HepG2 (cell line): Measurements from ENCODE around the gene IRF6. TPM values are rescaled to one million over a fixed set of nuclear protein-coding genes. Genes with fewer than 3 reads are reported as not detected.
A peak's percentile ranks its signal among the peaks of the same experiment; 100 is the strongest.

Experiments
- ATAC-seq: fragments of 200-7000 bp; cut with Tn5 transposase; 3 replicates; pipeline ENCODE4 v1.9.1; 2020; ENCODE audit warnings: mild to moderate bottlenecking, moderate library complexity
- BruUV-seq: library from RNA; stranded (reverse); fragments of 400-500 nt; replicated peaks from 2 replicates; lab custom pipeline; 2021; lab: Mats Ljungman, UMichigan
- CTCF ChIA-PET: fragments of 300-600 bp; formaldehyde crosslinking; extraction: SDS; loops from one replicate; lab custom pipeline; 2021; ENCODE audit warnings: low total read pairs, inconsistent platforms, low intra/inter-chr PET ratio; lab: Yijun Ruan, JAX
- POLR2A ChIA-PET: fragments of 350-600 bp; sonication (Branson Sonifier 250); formaldehyde crosslinking; loops from one replicate; lab custom pipeline; 2020; ENCODE audit warnings: antibody characterized with exemption, inconsistent platforms; lab: Yijun Ruan, JAX
- DNase-seq: peaks from one replicate; pipeline ENCODE4 v3.0.0-alpha.2; 2015; ENCODE audit warnings: low spot score
- FAIRE-seq: peaks from 3 replicates; lab custom pipeline; 2011; peaks lifted over from hg19 to GRCh38; lab: Jason Lieb, UNC
- H2AFZ ChIP-seq: one replicate; pipeline ENCODE4 v1.6.1; 2011; ENCODE audit warnings: low read length, inconsistent platforms
- H3K27ac ChIP-seq: fragments of 300-600 bp; 3 replicates; pipeline ENCODE4 v1.8.0; 2011; ENCODE audit warnings: mixed run types, mild to moderate bottlenecking, mixed read lengths, low read length, inconsistent platforms; ENCODE audit not compliant: insufficient read depth; ENCODE audit errors: extremely low read length
- H3K27me3 ChIP-seq, 2 experiments: fragments of 200-600 bp in 1 of 2; 2 replicates in 1 of 2; 3 replicates in 1 of 2; pipeline versions ENCODE4 v1.6.0 to v1.8.0; 2011; ENCODE audit warnings: low read length in 2 of 2, mild to moderate bottlenecking in 2 of 2, moderate library complexity in 2 of 2, inconsistent platforms in 1 of 2; ENCODE audit not compliant: insufficient read depth in 2 of 2, control insufficient read depth in 1 of 2
- H3K36me3 ChIP-seq, 2 experiments: fragments of 200-600 bp in 1 of 2; replicated peaks in 1 of 2; 2 replicates in 1 of 2; 3 replicates in 1 of 2; pipeline versions ENCODE4 v1.5.1 to v1.8.0; 2011; ENCODE audit warnings: low read length in 2 of 2, inconsistent platforms in 1 of 2; ENCODE audit not compliant: insufficient read depth in 2 of 2, control insufficient read depth in 1 of 2
- H3K4me1 ChIP-seq: 2 replicates; pipeline ENCODE4 v1.5.1; 2012; ENCODE audit warnings: low read length, inconsistent platforms; ENCODE audit not compliant: insufficient read depth
- H3K4me2 ChIP-seq: 2 replicates; pipeline ENCODE4 v1.6.0; 2011; ENCODE audit warnings: low read depth, low read length, inconsistent platforms
- H3K4me3 ChIP-seq, 3 experiments: fragments of 200-600 bp in 1 of 3; sonication (generic), shearing (Covaris generic) in 1 of 3; replicated peaks in 1 of 3; 2 replicates each; pipeline ENCODE4 v1.5.1; 2011 to 2016; ENCODE audit warnings: low read length in 3 of 3, inconsistent platforms in 2 of 3, low read depth in 2 of 3, mild to moderate bottlenecking in 2 of 3, control low read depth in 1 of 3, mixed read lengths in 1 of 3; ENCODE audit not compliant: insufficient read depth in 1 of 3
- H3K79me2 ChIP-seq: one replicate; pipeline ENCODE4 v1.6.1; 2011; ENCODE audit warnings: low read length, inconsistent platforms; ENCODE audit not compliant: insufficient read depth
- H3K9ac ChIP-seq: 2 replicates; pipeline ENCODE4 v1.6.0; 2011; ENCODE audit warnings: mild to moderate bottlenecking, low read depth, low read length, inconsistent platforms; ENCODE audit not compliant: insufficient read depth
- H3K9me3 ChIP-seq: 2 replicates; pipeline ENCODE4 v1.5.1; 2012; ENCODE audit warnings: mild to moderate bottlenecking, low read length
- H4K20me1 ChIP-seq: 2 replicates; pipeline ENCODE4 v1.6.0; 2011; ENCODE audit warnings: inconsistent platforms, mild to moderate bottlenecking, low read length, moderate library complexity; ENCODE audit not compliant: insufficient read depth
- CSRNP1 ChIP-seq: sonication (generic); formaldehyde crosslinking; IDR thresholded peaks from 2 replicates; pipeline ENCODE4 v1.8.1; 2023; ENCODE audit warnings: mild to moderate bottlenecking, missing genetic modification reagents
- GTF3A ChIP-seq: sonication (generic); formaldehyde crosslinking; conservative IDR thresholded peaks from 2 replicates; pipeline ENCODE4 v1.4.0; 2020; ENCODE audit warnings: mild to moderate bottlenecking, missing genetic modification reagents
- MTA1 ChIP-seq: sonication (generic); formaldehyde crosslinking; IDR thresholded peaks from 2 replicates; pipeline ENCODE4 v1.4.0; 2020; ENCODE audit warnings: missing genetic modification reagents, mild to moderate bottlenecking, borderline replicate concordance
- ZBTB33 ChIP-seq: sonication (generic); formaldehyde crosslinking; IDR thresholded peaks from 2 replicates; pipeline ENCODE4 v1.4.0; 2020; ENCODE audit warnings: missing genetic modification reagents
- ZFP62 ChIP-seq: sonication (generic); formaldehyde crosslinking; IDR thresholded peaks from 2 replicates; pipeline ENCODE4 v1.4.0; 2020; ENCODE audit warnings: missing genetic modification reagents
- ZKSCAN1 ChIP-seq: fragments of 150-350 bp; IDR thresholded peaks from 2 replicates; pipeline ENCODE4 v1.6.1; 2014; ENCODE audit warnings: low read length
- WGBS: methylation state at CpG from one replicate; pipeline ENCODE4 v1.1.6; 2017; ENCODE audit warnings: low lambda C conversion rate; 5-methylcytosine and 5-hydroxymethylcytosine counted together
- in situ Hi-C: cut with HindIII; loops from 2 replicates; pipeline ENCODE4 v1.10.0; 2017; ENCODE audit warnings: low pct_unique_long_range_greater_than_20kb; ENCODE audit not compliant: extremely low pct_ligation_motif_present
- intact Hi-C: fragments of 100-400 bp; cut with micrococcal nuclease; formaldehyde crosslinking; loops from one replicate; pipeline ENCODE4 v1.10.0; 2022; ENCODE audit not compliant: unreplicated experiment
- polyA plus RNA-seq, 8 experiments: library from polyadenylated mRNA; depleted of rRNA in 3 of 8; stranded (reverse) in 7 of 8; unstranded in 1 of 8; fragments of >200 nt; fragmentation: Illumina TruSeq in 4 of 8; extraction: Trizol in 4 of 8; gene quantifications; 2 replicates each; pipeline versions ENCODE4 v1.2.1 to v1.2.3, GENCODE V29; 2011 to 2016; ENCODE audit warnings: low read depth in 4 of 8, missing spikeins in 1 of 8, mixed read lengths in 1 of 8; ENCODE audit not compliant: insufficient read depth in 1 of 8
- total RNA-seq, 5 experiments: library from RNA; depleted of rRNA; stranded (reverse); fragments of >200 nt; fragmentation: Illumina TruSeq; extraction: Trizol; gene quantifications; 2 replicates each; pipeline ENCODE4 v1.2.3, GENCODE V29; 2016; ENCODE audit warnings: low read depth in 1 of 5

IRF6 gene
- total and polyA plus RNA-seq, 2 of the 13 experiments (the other 11 are each of a cell fraction or from before 2014, with no cell fraction given) = 0.02 TPM; not detected in 1

GRCh38 chr1:209822706-209823105, 16.8 kb upstream of the IRF6 start:
- no TSS peak for BruUV-seq
- no peaks in the 10 kb centered on the region for H3K36me3 ChIP-seq
- FAIRE-seq = no peak
- ATAC-seq = no peak
- TF ChIP-seq ZKSCAN1 (no peak), ZFP62 (no peak), MTA1 (CRISPR knock-in tag) (no peak)
- TF ChIP-seq, all 625 proteins: peak for 0
- Histone ChIP-seq H3K4me1 (peaks cover 23% of the 10 kb centered on the region), H3K9ac (no peak overlapping the region), H3K4me3 (no peak overlapping the region), H3K4me2 (peak overlapping the region; percentile 39), H4K20me1 (no peaks in the 10 kb centered on the region), H2AFZ (peak overlapping the region; percentile 31), H3K9me3 (no peaks in the 10 kb centered on the region), H3K79me2 (no peaks in the 10 kb centered on the region), H3K27me3 (peaks cover 0 to 6% of the 10 kb centered on the region in 2 experiments; a peak in 1 of 5 replicates), H3K27ac (no peak overlapping the region)
- POLR2A ChIA-PET = no interaction called here
- 39% methylated on average over 7 of the region's 7 CpGs for WGBS
- DNase-seq = no peak
- in situ Hi-C loops = no loop called here
- CTCF ChIA-PET = interaction anchor here (1.5 kb wide), 1 partner anchor 167 kb away, joined by 4 read pairs; no protein-coding TSS in a partner anchor
- intact Hi-C loops = loop anchor here (5.0 kb wide), 1 partner anchor 75 kb away; no protein-coding TSS in a partner anchor

GRCh38 chr1:209820986-209821385, 15.0 kb upstream of the IRF6 start:
- no peak overlapping the region for H3K4me3 ChIP-seq
- in situ Hi-C loops (no loop called here), intact Hi-C loops (loop anchor here (5.0 kb wide), 1 partner anchor 74 kb away; no protein-coding TSS in a partner anchor)
- FAIRE-seq (no peak), ATAC-seq (no peak), DNase-seq (no peak)
- H2AFZ ChIP-seq = no peak overlapping the region
- H3K4me2 ChIP-seq = no peak overlapping the region
- no peaks in the 10 kb centered on the region for H4K20me1 ChIP-seq
- no peak overlapping the region for H3K27ac ChIP-seq
- ChIA-PET POLR2A (no interaction called here), CTCF (no interaction called here)
- no peak overlapping the region for H3K9ac ChIP-seq
- H3K4me1 ChIP-seq = peaks cover 14% of the 10 kb centered on the region
- H3K36me3 ChIP-seq = no peaks in the 10 kb centered on the region
- H3K27me3 ChIP-seq = peaks cover 0 to 6% of the 10 kb centered on the region in 2 experiments; a peak in 2 of 5 replicates
- H3K9me3 ChIP-seq = no peaks in the 10 kb centered on the region
- H3K79me2 ChIP-seq = no peaks in the 10 kb centered on the region
- 0% methylated on average over 4 of the region's 4 CpGs for WGBS
- BruUV-seq = no TSS peak
- TF ChIP-seq ZBTB33 (CRISPR knock-in tag) (no peak), CSRNP1 (CRISPR knock-in tag) (no peak), GTF3A (CRISPR knock-in tag) (no peak)
